Lower leg skin (tissue), 3 donors: ENCODE data around the gene SAC3D1.

Experiments
- POLR2A ChIP-seq, 2 donors: fragments of 450-650 bp; IDR thresholded peaks; one replicate each; pipeline ENCODE4 v1.6.1; 2016 to 2017; ENCODE audit warnings: antibody characterized with exemption in 2 of 2, mild to moderate bottlenecking in 1 of 2, moderate library complexity in 1 of 2
- TF ChIP-seq, protein P1 (sequence below), 3 donors: fragments of 450-650 bp; IDR thresholded peaks; one replicate each; pipeline ENCODE4 v1.5.1; 2016; ENCODE audit warnings: antibody characterized with exemption in 3 of 3, mild to moderate bottlenecking in 3 of 3, moderate library complexity in 2 of 3

DNA sequence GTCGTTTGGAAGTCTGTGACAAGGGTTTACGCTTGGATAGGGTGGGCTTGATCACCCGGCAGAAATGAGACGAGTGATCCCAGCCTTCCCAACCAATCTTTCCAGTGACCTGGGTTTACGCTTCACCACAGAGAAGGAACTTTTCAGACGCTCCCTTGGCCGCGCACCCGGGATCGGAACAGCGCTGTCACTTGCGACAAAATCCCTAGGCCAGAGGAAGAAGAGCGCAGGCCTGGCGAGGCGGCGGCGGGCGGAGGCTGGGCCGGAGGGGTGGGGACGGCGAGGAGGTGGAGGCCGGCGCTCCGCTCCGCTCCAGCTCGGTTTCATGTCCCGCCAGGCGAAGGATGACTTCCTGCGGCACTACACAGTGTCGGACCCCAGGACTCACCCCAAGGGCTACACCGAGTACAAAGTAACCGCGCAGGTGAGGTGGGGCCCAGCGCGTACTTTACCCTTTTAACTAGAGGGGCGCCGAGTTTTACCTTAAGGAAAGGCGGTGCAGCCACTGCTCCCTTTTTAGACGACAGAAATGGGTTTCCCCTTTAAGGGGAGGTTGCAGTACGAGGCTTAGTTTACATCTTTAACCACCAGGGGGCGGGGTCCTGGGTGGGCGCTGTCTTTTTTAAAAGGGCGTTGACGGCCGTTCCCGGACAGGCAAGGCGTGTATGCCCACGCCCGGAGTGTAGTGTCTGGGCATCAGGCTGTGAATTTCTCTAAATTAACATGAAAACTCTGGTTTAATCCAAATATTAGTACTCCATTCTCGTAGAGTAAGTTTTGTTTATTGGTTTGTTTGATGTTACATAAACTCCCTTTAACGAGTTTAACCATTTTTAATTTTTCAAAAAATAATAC, 13.6 kb upstream of the SAC3D1 start, which contains the start of gene SNX15:
- TF ChIP-seq, protein P1, sequence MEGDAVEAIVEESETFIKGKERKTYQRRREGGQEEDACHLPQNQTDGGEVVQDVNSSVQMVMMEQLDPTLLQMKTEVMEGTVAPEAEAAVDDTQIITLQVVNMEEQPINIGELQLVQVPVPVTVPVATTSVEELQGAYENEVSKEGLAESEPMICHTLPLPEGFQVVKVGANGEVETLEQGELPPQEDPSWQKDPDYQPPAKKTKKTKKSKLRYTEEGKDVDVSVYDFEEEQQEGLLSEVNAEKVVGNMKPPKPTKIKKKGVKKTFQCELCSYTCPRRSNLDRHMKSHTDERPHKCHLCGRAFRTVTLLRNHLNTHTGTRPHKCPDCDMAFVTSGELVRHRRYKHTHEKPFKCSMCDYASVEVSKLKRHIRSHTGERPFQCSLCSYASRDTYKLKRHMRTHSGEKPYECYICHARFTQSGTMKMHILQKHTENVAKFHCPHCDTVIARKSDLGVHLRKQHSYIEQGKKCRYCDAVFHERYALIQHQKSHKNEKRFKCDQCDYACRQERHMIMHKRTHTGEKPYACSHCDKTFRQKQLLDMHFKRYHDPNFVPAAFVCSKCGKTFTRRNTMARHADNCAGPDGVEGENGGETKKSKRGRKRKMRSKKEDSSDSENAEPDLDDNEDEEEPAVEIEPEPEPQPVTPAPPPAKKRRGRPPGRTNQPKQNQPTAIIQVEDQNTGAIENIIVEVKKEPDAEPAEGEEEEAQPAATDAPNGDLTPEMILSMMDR (IDR thresholded peaks at IDR 0.05), result no peak
- no peak for TF ChIP-seq POLR2A (IDR thresholded peaks at IDR 0.05)
